Activated CD4-positive, alpha-beta T cell treated with anti-CD3 and anti-CD28 coated beads for 48 hours (primary cell): ENCODE measurements around the gene C1orf159.
A peak's percentile ranks its signal among the peaks of the same experiment; 100 is the strongest.
"Not testable (repeated sequence)": the region's sequence is repeated elsewhere in the genome, so short reads cannot be mapped to it uniquely, and the experiment has no call there.

ENCODE experiments used
- DNase-seq: peaks from one replicate; pipeline ENCODE4 v3.0.0-alpha.2; 2020

The C1orf159 gene

DNA sequence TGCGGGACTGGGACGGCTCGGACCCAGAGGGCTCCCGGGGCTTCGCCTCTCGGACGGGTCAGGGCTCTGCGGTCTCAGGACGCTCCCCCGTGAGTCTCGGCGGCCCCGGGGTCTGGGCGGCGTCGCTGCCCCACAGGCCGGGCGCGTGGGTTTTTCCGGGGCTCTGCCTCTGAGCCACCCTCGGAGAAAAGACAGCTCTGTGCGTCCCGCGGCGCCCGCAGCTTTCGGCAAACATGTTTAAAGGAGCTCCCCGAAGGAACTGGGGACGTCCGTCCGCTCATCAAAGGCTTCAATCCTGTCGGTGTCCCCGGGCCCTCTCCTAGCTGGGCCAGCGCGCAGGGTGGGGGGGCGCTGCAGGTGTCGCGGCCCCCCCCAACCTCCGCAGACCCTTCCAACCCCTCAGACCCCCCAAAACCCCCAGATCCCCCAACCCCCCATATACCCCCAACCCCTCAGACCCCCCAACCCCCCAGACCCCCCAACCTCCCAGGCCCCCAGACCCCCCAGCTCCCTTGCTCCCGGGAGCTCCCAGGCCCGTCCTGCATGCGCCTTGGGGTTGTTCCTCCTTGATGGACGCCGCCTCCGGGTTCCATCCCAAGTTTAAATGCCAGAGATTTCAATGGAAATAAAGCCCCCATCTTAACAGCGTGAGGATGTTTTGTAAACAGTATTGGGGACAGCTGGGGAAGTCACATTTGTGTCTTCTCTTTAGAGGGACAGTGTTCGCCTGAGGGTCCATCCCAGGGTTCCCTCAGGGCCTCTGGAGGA lies 996 bp upstream of the C1orf159 start:
- DNase-seq: peak; percentile 55

DNA sequence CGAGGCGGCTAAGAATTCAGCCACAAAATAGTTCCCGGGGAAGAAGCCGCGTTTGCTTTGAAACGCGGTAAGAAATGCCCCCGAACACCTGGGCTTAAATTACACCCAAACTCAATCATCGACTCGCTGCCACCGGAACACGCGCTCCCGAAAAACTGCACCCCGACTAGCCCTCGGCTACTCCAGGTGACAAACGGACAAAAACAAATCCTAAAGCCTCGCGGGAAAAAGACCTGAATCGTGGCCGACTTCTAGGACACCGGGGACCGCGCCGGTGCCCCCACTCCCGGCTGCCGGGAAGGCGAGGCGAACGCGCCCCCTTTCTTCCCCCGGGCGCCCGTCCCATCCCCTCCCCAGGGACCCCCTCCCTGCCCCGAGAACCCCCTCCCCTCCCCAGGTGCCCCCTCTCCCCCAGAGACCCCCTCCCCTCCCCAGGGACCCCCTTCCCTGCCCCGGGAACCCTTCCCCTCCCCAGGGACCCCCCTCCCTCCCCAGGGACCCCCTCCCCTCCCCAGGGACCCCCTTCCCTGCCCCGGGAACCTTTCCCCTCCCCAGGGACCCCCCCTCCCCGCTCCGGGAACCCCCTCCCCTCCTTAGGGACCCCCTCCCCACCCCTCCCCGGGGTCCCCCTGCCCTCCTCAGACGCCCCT lies 628 bp downstream of the C1orf159 start:
- no peak for DNase-seq

DNA sequence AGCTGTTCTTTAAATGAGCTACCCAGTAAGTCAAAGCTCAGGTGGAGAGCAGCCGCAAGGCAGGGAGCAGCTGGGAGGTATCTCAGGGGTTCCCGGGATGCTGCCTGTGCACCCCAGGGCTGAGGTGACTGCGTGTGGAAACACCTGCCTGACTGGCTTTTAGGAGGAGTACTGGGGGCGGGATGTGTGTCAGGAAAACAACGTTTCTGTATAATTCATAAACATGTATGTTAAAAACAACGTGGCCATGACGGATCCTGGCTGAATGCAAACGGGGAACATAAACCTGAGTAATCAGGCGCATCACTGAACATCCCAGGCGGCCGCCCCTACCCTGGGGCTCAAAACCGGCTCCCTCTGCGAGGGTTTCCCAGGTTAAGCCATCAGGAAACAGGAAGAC lies 1.5 kb downstream of the C1orf159 start:
- no peak for DNase-seq

DNA sequence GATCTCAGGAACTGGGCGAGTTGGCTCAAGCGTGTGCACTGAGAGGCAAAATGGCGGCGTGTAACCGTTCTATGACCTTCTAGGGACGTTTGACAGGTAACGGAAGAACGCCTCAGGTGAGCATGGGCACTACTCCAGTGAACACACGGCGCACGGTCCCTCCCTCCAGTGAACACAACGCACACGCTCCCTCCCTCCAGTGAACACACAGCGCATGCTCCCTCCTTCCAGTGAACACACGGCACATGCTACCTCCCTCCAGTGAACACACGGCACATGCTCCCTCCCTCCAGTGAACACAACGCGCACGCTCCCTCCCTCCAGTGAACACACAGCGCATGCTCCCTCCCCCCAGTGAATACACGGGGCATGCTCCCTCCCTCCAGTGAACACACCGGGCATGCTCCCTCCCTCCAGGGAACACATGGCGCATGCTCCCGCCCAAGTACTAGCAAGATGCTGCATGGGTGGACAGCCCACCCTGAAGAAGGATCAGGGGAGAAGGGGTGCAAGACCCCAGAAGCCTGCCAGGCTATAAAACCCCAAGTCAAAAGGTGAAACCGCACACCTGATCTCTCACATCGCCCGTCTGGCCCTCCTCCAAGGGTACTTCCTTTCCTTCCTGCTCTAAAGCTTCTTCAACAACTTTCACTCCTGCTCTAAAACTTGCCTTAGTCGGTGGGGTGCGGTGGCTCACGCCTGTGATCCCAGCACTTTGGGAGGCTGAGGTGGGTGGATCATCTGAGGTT lies 3.5 kb downstream of the C1orf159 start:
- no peak for DNase-seq

DNA sequence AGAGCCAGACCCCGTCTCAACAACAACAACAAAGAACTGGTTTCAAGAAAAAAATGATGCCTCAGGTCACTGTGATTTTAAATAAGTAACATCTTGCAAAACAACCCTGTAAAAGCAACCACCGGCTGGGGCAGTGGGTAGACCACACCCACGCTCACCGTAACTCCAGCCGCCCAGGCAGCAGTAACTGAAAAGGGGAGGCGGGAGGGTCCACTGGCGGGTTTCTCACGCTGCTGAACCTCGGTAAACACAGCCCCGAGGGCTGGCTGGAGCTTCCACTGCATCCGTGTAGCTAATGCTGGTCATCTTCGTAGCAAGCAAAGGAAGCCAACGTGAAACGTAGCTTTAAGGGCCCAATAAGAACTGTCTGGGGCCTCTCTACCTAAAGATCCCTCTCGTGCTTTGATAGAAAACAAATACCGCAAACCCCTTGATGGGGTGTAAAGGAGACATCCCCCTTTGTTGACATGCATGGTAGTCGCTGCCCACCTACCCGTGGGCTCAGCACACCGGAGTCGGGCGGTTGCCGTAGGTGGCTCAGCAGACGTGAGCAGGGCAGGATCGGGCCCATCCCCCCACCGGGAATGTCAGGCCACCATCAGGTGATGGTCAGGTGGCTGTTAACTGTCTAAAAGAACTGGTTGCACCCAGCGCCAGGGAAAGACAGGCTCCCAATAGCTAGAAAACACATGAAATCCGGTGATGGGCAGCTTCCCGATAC lies 4.2 kb downstream of the C1orf159 start:
- no peak for DNase-seq

DNA sequence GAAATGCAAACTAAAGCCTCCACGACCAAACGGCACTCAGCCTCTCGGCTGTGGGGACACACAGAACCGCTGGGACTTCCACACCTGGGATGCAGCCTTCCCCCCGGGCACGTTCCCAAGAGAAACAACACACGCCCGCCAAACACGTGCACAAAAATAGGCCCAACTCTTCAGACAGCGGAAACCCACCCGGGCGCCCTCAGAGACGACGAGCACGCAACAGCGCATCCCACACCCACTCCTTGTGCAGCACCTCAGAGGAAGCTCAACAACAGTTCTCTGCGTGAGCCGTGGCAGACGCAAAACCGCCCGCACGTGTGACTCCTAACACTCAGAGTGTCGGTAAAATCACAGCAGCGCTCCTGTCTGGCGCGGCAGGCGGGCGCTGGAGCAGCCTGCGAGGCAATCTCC lies 5.3 kb downstream of the C1orf159 start:
- no peak for DNase-seq

DNA sequence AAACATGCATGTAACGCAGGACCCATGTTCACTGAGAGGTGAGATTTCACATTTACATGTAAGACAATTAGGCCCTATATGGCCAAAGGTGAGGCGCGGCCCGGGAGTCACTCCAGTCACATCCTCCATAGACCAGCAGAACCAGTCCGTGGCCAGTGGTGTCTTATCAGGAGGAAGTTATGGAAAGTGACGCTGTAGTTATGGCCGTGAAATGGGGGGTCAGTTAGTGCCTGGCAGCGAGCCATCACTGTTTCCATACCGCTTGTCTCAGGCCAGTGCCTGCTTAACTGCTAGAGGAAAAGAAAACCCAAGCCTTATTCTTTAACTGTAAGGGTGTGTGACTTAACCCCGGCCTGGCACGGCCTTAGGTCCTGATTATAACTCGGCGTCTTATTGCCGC lies 6.1 kb downstream of the C1orf159 start:
- no peak for DNase-seq

DNA sequence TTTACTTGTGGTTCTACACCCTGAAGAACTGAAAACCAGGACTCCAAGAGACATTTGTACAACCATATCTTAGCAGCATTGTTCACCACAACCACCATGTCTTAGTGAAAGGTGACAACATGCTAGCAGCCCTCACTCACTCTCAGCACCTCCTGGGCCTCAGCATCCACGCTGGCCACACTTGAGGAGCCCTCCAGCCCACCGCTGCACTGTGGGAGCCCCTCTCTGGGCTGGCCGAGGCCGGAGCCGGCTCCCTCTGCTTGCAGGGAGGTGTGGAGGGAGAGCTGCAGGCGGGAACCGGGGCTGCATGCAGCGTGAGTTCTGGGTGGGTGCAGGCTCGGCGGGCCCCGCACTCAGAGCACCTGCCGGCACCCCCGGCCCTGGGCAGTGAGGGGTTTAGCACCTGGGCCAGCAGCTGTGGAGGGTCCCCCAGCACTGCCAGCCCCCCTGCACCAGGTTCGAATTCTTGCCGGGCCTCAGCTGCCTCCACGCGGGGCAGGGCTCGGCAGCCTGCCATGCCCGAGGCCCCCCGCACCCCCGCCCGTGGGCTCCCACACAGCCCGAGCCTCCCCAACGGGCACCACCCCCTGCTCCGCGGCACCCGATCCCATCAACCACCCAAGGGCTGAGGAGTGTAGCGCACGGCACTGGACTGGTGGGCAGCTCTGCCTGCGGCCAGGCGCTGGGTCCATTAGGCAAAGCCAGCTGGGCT lies 9.2 kb downstream of the C1orf159 start:
- no peak for DNase-seq

DNA sequence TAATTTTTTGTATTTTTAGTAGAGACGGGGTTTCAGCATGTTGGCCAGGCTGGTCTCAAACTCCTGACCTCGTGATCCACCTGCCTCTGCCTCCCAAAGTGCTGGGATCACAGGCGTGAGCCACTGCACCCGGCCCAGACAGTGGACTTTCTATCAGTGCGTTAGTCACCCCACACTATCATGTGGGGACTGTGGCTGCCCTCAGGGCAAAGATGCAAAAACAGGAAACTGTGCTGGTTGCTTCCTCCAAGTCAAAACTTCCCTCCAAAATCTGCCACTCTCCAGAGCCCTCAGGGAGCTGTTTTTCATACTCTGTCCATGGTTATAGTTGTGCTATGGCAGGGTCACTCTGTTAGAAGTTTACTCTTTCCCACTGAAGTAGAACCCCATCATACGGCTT lies 11.7 kb downstream of the C1orf159 start:
- not testable (repeated sequence) for DNase-seq

DNA sequence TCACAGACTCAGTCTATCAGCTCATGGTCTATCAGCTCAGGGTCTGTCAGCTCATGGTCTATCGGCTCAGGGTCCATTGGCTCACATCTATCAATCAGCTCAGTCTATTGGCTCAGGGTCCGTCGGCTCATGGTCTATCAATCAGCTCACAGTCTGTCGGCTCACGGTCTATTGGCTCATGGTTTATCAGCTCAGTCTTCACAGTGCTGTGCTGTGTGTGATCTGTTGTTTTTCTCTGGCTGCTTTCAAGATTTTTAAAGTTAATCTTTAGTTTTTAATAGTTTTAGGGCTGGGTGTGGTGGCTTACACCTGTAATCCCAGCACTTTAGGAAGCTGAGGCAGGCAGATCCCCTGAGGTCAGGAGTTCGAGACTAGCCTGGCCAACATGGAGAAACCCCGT lies 14.4 kb downstream of the C1orf159 start:
- DNase-seq: no peak

DNA sequence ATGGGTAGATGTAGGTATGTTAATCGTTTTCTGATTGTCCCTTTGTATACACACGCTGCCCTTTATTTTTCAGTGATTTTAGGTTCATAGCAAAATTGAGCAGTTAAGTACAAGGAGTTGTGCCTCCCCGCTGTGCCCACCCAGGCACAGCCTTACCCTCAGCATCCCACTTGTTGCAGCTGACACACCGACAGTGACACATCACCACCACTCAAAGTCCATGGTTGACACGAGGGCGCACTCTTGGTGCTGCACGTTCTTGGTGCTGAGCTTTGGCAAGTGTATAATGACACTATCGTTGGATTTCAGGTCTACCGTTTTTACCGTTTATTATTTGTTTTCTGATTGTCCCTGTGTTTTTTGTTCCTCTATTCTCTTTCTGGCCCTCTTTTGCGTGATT lies 15.6 kb downstream of the C1orf159 start:
- DNase-seq: no peak

DNA sequence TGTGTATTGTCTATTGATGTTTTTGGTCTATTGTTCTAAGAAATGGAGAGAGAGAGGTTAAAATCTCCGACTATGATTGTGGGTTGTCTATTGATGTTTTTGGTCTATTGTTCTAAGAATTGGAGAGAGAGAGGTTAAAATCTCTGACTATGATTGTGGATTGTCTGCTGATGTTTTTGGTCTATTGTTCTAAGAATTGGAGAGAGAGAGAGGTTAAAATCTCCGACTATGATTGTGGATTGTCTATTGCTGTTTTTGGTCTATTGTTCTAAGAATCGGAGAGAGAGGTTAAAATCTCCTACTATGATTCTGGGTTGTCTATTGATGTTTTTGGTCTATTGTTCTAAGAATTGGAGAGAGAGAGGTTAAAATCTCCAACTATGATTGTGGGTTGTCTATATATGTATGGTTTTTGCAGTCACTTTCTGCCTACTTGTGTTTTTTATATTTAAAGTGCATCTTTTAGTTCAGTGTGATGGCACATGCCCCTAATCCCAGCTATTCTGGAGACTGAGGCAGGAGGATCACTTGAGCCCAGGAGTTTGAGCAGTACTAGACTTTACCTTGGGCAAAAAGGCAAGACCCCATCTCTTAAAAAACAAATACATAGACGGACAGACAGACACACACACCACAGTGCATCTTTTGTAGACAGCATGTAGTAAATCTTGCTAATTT lies 16.2 kb downstream of the C1orf159 start:
- DNase-seq: no peak

DNA sequence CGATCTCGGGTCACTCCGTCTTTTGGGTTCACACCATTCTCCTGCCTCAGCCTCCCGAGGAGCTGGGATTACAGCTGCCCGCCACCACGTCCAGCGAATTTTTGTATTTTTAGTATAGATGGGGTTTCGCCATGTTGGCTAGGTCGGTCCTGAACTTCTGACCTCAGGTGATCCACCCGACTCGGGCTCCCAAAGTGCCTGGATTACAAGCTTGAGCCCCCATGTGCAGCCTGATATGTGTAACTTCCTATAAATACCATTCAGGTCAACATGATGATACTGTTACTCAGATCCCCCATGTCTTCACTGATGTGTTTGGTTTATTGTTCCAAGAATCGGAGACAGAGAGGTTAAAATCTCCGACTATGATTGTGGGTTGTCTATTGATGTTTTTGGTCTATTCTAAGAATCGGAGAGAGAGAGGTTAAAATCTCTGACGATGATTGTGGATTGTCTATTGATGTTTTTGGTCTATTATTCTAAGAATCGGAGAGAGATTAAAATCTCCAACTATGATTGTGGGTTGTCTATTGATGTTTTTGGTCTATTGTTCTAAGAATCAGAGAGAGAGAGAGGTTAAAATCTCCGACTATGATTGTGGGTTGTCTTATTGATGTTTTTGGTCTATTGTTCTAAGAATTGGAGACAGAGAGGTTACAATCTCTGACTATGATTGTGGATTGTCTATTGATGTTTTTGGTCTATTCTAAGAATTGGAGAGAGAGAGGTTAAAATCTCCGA lies 17.0 kb downstream of the C1orf159 start:
- DNase-seq: no peak

DNA sequence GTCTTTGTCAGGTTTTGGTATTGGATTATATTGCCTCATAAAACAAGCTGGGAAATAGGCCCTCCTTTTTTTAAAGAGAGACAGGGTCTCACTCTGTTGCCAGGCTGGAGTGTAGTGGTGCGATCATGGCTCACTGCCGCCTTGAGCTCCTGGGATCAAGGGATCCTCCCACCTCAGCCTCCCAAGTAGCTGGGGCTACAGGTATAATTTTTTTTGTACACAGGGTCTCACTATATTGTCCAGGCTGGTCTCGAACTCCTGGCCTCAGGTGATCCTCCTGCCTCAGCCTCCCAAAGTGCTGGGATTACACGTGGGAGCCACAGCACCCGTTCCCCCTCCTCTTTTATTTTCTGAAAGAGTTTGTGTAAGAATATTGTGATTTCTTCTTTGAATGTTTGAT lies 19.8 kb downstream of the C1orf159 start:
- DNase-seq: not testable (repeated sequence)

DNA sequence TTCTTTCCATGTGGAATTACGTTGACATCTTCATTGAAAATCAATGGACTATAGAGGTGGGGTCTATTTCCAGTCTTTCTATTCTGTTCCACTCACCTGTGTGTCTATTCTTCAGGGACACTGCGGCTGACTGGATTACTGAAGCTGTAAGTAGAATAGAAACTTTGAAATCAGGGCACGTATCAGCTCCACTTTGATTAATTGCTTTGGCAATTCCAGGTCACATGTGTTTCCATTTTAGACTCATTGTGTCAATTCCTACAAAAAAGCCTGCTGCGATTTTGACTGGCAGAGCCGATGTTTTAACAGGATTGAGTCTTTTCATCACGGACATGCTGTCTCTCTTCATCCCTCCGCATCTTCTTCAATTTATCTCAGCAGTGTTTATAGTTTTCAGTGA lies 20.9 kb downstream of the C1orf159 start:
- no peak for DNase-seq

DNA sequence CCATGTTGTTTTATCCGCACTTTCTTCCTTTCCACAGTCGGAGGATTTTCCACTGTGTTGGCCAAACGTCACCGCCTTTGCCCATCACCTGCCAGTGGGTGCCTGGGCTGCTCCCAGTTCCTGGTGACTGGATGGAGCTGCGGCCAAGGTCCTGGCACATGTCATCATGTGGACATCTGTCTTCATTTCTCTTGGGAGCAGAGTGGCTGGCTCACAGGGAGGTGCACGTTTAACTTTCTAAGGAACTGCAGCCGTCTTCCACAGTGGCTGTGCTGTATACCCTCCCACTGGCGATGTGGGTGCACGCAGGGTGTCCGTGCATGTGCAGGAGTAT lies 22.3 kb downstream of the C1orf159 start:
- no peak for DNase-seq

DNA sequence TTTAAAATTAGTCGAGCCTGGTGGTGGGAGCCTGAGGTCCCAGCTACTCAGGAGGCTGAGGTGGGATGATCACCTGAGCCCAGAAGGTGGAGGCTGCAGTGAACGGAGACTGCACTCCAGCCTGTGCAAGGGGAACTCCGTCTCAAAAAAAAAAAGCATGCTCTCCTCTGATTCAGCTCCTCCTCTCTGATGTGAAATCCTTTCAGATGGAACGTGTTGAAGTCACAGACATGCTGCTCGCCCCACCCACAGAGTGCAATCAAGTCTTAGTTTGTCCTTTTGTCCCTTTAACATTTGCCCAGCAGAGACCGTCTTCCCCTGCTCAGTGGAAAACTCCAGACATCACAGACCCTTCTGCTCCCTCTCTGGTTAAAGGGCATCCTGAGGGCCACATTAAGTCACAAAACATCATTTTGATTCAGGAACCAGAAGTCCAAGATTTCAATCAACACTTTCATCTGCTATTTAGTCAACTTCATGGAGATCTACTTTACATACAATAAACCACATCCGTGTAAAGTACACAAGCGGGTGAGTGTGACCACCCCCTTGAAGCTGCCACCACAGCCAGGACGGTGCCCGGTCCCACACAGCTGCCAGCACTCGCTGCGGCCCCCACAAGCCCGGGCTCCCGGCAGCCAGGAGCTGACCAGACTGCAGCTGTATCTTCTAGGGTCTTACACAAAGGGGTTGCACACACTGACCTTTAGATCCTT lies 22.8 kb downstream of the C1orf159 start:
- no peak for DNase-seq

DNA sequence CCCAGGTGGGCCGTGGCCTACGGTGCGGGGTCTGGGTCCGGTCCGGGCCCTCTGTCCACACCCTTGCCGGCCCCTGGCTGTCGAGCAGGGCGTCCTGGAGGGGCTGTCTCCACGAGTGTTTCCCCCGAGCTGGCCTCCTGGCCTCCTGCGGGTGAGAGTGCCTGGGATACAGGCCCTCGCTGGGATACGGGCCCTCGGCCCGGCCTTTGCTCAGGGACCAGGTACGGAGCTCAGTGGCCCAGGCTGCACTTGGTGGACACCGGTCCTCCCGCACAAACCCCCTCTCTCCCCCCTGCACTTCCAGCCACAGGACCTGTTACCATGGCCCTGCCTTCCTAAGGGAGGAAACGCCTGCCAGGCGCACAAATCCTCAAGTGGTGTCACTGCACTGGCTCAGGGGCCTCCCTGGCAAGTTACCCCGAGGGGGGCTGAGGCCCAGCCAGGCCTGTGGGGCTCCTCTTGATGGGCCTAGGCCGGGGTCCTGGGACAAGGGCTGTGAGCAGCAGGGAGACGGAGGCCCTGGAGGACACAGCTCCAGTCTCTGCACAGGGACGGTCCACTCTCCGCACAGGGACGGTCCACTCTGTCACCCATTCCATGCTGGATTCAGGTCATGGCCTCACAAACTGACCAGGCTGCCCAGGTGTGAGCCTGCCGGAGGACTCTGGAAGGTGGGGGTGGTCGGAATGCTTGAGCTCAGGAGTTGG lies 23.6 kb downstream of the C1orf159 start:
- no peak for DNase-seq

DNA sequence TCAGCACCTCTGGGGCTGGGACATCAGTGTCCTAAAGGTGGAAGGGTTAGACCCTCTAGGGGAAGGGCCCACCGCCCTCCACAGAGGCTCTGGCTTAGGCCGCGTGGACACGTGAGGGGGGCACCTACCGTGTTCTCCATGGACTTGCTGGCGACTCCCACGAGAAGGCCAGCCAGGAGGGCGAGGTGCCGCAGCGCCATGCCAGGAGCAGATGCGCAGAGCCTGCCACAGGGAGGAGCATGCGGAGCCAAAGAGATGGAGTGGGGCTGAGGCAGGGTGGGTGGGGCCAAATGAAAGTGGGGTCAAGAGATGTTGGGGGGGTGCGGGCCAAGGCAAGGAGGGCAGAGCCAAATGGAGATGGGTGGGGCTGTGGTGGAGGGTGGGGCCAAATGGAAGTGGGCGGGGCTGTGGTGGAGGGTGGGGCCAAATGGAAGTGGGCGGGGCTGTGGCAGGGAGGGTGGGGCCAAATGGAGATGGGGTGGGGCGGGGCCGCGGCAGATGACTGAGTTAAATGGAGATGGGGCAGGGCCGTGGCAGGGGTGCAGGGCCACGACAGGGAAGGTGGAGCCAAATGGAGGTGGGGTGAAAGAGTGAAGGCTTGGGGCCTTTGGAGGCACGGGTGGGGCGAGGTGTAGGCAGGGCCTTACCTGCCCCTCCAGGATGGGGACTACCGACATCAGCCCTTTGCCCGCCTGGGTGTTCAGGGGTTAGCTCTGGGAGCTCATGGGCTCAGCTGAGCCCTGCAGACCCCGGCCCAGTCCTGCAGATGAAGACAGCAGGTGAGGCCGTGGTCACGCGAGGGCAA lies 24.3 kb downstream of the C1orf159 start:
- DNase-seq: peak; percentile 39
